NCI-H446 (cell line): ENCODE data around the gene NCBP2.
A peak's percentile ranks its signal among the peaks of the same experiment; 100 is the strongest.

Experiments used
- DNase-seq, 2 experiments: peaks; one replicate each; lab custom pipeline; 2025; lab: John Stamatoyannopoulos, UW

Gene NCBP2

DNA sequence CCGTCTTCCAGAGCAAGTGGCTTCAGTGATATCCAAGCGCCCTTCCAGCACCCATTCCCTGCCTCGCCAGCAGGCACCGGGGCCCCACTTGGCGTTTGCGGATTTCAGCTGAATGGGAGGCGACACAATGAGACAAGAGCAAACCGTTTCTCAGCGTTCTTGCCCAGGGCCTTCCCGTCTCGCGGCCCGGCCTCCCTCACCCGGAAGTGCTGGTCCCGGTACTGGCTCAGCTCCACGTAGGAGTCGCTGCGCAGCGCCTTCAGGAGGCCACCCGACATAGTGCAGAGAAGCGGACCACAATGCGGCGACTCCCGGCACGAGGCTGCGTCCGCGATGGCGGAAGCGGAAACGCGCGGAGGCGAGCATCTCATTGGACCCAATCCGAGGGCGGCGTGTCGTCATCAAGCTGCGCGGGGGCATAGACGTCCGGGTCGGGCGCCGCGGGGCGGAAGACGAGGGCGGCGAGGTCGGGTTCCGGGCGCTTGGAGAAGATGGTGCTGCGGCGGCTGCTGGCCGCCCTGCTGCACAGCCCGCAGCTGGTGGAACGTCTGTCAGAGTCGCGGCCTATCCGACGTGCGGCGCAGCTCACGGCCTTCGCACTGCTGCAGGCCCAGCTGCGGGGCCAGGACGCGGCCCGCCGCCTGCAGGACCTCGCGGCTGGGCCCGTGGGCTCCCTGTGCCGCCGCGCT lies at the start of gene NCBP2:
NCBP2 (minus strand) TSS at position 303 of the 689 bp plus-strand sequence; CDS start at position 278, 25 bp downstream.
- DNase-seq, result peak; percentile 95 to 99

DNA sequence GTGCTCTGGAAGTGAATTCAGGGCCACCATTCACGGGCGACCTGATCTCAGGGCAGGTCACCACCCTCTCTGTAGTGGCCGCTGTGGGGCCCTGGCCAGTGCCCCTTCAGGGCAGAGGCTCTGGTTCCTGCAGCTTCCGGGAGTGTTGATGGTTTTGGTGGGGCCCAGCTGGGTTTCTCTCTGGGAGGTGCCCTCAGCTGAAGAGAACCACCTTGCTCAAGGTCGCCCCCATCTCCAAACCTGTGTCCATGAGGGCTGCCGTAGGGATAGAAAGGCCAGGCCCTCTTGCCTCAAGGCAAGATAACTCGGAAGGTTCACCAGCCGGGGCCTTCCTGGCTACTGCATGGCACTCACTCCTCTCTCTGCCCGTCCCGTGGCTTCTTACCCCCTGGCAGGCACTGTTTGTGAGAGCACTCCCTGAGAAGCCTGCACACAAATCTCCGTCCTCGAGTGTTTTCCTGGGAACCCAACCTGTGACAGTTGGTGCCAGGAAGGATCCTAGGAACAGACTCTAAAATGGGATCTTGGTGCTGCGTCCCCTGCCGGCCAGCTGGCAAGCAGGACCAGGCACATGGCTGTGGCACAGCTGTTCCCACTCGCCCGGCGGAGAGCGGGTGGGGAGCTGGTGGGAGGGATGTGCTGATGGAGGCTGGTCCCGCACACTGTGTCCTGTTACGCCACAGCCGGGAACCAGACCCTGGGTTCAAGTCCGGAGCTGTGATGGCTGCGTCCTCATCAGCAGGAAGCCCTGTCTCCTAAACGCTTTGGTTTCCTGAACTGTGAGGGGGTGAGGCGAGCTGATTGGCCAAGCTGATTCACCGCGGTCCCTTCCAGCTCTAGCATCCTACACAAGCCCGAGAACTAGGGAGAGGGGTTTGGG lies 49.5 kb upstream of the NCBP2 start:
- DNase-seq, result no peak

GRCh38 chr3:196990601-196991007 lies 48.3 kb upstream of the NCBP2 start:
- DNase-seq, result no peak

DNA sequence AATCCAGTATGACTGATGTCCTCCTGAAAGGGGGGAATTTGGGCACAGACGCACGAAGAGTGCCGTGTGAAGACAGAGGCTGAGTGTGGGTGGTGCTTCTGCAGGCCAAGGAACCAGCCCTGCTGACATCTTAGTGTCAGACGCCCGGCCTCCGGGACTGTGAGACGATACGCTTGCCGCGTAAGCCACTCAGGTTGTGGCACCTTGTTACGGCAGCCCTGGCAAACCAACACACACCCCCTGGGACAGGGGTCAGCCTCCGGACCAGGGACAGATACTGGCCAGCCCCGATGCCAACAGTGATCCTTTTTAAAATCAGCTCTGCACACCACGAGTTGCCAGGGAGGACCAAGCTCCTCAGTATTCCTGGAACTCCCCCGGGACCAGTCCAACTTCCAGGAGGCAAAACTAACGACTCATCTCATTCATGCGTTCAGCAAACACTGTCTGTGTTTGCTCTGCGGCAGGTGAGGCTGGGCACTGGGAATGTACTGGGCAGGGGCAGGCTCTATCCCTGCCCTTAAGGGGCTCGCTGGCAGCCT lies 47.5 kb upstream of the NCBP2 start:
- no peak for DNase-seq

DNA sequence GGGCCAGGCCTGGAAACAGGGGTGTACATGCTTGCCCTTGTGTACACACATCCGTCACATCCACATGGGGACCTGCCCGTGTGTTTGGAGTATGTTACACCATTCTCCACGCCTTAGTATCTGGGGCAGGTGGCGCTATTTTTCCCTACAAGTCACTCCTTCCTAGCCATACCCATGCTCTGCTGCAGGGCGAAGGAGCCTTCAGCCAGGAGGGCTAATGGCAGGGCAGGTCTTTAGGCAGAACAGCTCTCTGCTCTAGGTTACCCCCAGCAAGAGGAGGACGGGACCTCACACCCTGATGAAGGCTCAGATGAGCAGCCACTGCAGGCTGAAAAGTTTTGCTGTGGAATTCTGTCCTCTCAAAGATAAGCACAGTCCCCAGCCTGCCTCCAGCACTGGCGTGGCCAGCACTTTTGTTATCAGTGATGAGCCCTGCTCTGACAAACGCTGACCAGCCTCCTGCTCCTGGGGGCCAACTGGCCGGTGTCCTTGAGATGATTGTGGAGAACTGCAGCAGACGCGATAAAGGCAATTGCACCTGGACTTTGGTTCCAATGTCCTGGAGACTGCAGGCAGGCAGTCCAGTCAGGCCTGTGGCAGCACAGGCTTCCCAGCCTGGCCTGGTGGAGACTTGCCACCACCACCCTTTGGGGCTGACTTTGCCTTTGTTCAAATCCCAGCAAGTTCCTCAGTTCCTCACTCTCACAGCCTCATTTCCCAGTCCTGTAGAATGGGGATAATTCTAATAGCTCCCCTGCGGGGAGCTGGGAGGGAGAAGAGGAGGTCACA lies 46.1 kb upstream of the NCBP2 start:
- DNase-seq, result no peak

DNA sequence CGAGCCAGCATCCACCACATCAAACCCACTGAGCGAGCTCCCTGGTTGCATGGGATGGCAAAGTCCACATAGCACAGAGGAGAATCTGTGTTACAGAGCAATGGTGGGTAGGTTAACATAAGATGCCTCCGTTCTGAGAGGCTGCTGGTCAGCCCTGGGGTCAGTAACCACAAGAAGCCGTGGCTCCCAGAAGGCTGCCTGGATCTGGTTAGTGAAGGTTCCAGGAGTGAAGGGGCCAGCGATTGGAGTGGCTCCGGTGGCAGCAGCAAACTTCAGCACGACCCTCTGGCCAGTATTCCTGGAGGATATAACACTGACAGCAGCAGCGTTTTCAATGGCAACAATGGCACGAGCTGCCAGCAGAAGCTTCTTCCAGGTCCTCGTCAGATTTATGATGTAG lies 44.7 kb upstream of the NCBP2 start:
- no peak for DNase-seq

- no peak for DNase-seq
These were observed 43.9 kb upstream of the NCBP2 start for GRCh38 chr3:196985954-196986885.

GRCh38 chr3:196985298-196985697 lies 43.0 kb upstream of the NCBP2 start:
- DNase-seq, result no peak

DNA sequence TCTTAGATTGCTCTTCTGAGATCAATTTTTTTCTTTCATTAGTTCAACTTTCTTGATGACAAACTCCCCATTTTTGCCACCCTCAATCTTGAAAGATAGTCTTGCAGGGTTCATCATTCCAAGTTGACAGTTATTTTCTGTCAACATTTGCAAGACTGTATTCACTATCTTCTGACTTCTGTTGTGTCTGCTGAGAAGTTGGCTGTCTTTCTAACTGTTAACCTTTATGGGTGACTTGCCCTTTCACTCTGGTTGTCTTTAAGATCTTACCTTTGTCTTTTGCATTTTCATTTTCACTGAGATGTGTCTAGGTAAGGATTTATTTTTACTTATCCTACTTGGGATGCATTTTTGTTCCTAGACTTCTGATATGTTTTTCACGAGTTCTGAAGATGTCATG lies 40.9 kb upstream of the NCBP2 start:
- DNase-seq, result no peak

DNA sequence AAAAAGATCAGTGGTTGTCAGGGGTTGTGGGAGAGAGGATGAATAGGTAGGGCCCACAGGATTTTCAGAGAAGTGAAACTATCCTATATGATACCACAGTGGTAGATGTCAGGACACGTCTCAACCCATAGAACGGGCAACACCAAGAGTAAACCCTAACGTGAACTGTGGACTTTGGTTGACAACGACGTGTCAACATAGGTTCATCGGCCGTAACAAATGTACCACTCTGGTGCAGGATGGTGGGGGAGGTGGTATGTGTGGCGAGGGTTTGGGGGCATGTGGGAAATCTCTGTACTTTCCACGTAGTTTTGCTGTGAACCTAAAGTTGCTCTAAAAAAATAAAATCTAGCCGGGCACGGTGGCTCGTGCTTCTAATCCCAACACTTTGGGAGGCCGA lies 39.3 kb upstream of the NCBP2 start:
- no peak for DNase-seq

DNA sequence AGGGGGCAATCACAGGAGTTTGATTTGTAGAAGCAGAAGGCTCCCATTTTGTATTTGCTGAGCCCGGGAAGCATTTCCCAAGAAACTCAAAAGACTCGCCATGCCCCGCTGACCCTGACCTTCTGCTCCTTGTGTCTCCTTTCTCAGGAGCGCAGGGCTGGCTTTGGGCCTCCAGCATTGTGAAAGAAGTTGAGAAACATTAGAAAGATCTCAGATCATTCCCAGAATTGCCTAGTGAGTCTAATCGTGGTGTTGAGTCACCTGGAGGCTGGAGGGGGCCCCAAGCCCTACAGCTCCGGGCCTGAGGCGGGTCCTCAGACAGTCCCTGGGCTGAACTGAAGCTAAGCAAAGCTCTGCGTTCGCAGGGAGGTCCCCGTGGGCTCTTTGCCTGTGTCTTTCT lies 37.2 kb upstream of the NCBP2 start:
- no peak for DNase-seq

GRCh38 chr3:196976941-196977340 lies 34.6 kb upstream of the NCBP2 start:
- no peak for DNase-seq

- DNase-seq, result no peak
These were observed 33.0 kb upstream of the NCBP2 start for GRCh38 chr3:196975349-196975748.

DNA sequence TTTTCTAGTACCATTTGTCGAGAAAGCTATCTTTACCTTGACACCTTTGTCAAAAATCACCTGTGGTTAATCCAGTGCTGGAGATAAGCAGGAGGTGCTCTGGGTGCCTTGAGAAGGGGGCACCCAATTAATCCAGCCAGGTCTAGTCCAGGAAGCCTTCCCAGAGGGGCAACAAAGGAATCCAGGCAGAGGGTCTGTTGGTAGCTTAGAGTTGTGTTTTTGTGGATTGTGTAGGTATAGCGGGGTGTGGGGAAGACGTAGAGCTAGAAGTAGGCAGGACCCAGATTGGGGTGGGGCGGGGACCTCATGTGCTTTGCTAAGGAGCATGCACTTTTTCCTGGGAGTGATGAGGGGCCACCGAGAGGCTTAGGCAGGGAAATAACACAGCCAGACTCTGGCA lies 32.3 kb upstream of the NCBP2 start:
- DNase-seq, result no peak

DNA sequence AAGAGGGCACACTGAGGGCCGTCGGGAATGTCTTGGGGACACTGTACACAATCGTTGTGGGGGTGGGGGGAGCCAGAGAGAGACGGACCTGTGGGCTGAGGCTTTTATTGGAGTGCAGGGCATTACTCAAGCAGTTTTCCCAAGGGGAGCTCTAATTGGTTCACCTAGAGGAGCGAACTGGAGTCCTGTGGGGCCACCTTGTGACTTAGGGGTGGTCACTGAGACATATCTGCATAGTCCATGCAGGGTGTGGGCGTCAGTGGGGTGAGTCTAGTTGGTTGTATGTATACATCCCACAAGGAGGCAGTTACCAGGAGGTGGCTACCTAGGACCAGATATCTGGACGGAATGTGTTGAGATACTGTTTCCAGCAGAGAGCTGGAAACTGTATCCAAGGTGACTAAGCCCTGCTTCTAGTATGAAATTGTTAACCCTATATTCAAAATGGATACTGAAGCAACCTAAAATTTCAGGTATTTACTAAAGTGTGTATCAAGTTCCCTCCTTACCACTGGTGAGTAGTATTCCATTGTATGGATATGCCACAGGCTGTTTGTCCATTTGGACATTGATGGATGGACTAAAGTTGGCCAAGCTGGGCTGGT lies 28.9 kb upstream of the NCBP2 start:
- no peak for DNase-seq

DNA sequence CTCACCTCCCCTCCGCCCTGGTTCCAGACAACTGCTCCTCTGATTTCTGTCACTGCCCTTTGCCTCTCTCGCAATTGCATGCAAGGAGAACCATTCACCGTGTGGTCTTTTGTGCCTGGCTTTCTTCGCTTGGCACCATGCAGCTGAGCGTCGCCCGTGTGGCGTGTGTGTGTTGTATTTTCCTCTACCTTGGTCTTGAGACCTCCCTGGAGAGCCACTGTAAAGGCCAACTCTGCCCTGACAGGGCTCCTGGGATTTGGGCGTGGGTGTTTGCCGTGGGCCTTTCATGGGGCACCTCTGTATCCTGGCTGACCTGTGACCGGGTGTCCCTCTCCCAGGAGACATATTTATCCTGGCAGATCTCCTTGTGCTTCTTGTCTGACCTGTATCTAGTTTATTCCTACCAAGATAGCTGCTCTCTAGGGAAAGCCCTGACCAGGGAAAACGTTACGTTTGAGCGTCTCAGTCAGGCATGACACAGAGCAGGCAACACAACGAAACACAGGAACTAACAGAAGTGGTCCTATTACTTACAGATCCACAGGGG lies 28.3 kb upstream of the NCBP2 start:
- DNase-seq, result no peak

DNA sequence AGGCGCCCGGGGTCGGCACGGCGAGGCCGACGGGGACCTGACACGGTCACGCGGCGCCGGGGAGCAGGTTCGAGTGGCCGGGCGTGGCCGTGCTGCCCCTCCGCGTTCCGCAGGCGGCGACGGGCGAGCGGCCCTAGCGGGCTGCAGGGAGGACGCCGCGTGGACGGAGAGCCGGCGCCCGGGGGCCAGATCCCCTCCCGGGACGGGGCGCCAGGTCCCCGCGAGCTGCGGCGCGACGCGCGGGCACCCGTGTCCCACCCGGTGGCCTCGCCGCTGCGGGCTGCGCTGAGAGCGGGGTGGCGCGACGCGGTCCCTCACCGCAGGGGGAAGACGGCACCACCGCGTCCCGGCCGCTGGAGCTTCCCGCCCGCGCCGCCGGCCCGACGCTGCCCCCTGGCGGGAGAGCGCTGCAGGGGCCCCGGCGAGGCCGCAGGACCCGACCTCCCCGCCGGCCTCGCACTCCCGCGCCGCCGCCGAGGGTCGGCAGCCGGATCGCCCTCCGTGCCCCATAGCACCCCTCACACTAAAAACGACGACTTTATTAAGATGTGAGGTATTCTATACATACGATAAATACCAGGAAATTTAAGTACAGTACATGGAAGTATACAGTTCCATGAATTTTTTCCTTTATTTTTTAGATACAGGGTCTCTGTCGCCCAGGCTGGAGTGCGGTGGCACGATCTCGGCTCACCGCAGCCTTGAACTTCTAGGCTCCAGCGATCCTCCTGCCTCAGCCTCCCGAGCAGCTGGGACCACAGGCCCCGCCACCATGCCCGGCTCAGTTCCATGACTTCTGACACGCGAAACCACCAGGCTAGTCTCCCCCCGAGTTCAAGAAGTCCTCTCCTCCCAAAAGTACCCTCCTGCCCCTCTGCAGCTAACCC lies 27.6 kb upstream of the NCBP2 start:
- peak; percentile 37 to 73 for DNase-seq

- no peak for DNase-seq
These were observed 26.9 kb upstream of the NCBP2 start for GRCh38 chr3:196969134-196969659.
